Hepatocyte (in vitro differentiated cells): ENCODE measurements around the gene LRBA. TPM values are rescaled to one million over a fixed set of nuclear protein-coding genes. Genes with fewer than 3 reads are reported as not detected.

Experiments
- DNase-seq: peaks from one replicate; pipeline ENCODE4 v3.0.0-alpha.2; 2016; ENCODE audit warnings: low spot score
- H2AFZ ChIP-seq: fragments of 200-600 bp; sonication (generic); 2 replicates; pipeline ENCODE4 v1.6.0; 2016; ENCODE audit warnings: antibody characterized with exemption, mild to moderate bottlenecking
- H3K27ac ChIP-seq: fragments of 200-600 bp; sonication (generic); 2 replicates; pipeline ENCODE4 v1.5.1; 2016; ENCODE audit warnings: mild to moderate bottlenecking
- H3K27me3 ChIP-seq: fragments of 200-600 bp; sonication (generic); 2 replicates; pipeline ENCODE4 v1.6.1; 2016
- H3K36me3 ChIP-seq: fragments of 200-600 bp; sonication (generic); replicated peaks from 2 replicates; pipeline ENCODE4 v1.5.1; 2016; ENCODE audit warnings: low read depth; ENCODE audit not compliant: insufficient read depth
- H3K4me1 ChIP-seq: fragments of 200-600 bp; sonication (generic); 2 replicates; pipeline ENCODE4 v1.5.1; 2016; ENCODE audit warnings: mild to moderate bottlenecking, moderate library complexity; ENCODE audit not compliant: insufficient read depth
- H3K4me2 ChIP-seq: fragments of 200-600 bp; sonication (generic); 2 replicates; pipeline ENCODE4 v1.6.0; 2016
- H3K4me3 ChIP-seq: fragments of 200-600 bp; sonication (generic); 2 replicates; pipeline ENCODE4 v1.5.1; 2016; ENCODE audit warnings: mild to moderate bottlenecking
- H3K79me2 ChIP-seq: fragments of 200-600 bp; sonication (generic); 2 replicates; pipeline ENCODE4 v1.6.0; 2017; ENCODE audit warnings: mild to moderate bottlenecking
- H3K9me2 ChIP-seq: fragments of 200-600 bp; sonication (generic); replicated peaks from 2 replicates; pipeline ENCODE4 v1.6.0; 2017; ENCODE audit warnings: mild to moderate bottlenecking; ENCODE audit not compliant: insufficient read depth
- H3K9me3 ChIP-seq: fragments of 200-600 bp; sonication (generic); 2 replicates; pipeline ENCODE4 v1.5.1; 2016; ENCODE audit warnings: low read depth, mild to moderate bottlenecking
- H4K20me1 ChIP-seq: fragments of 200-600 bp; sonication (generic); 2 replicates; pipeline ENCODE4 v1.6.0; 2016; ENCODE audit warnings: mild to moderate bottlenecking; ENCODE audit not compliant: insufficient read depth, poor library complexity, severe bottlenecking
- CTCF ChIP-seq: fragments of 200-600 bp; sonication (generic); IDR thresholded peaks from 2 replicates; pipeline ENCODE4 v1.5.1; 2016; ENCODE audit warnings: antibody characterized with exemption, mild to moderate bottlenecking; ENCODE audit not compliant: poor library complexity
- EZH2 ChIP-seq: fragments of 200-600 bp; sonication (generic); IDR thresholded peaks from 2 replicates; pipeline ENCODE4 v1.6.1; 2016; ENCODE audit warnings: antibody characterized with exemption, mild to moderate bottlenecking, borderline replicate concordance
- EZH2phosphoT487 ChIP-seq: fragments of 200-600 bp; sonication (generic); IDR thresholded peaks from one replicate; pipeline ENCODE4 v1.6.1; 2018; ENCODE audit warnings: antibody characterized with exemption, mild to moderate bottlenecking, low read depth, moderate library complexity; ENCODE audit not compliant: unreplicated experiment, severe bottlenecking
- WGBS: methylation state at CpG from one replicate; pipeline ENCODE4 v1.1.6; 2016; ENCODE audit warnings: low lambda C conversion rate; ENCODE audit errors: missing lambda C conversion rate; 5-methylcytosine and 5-hydroxymethylcytosine counted together
- polyA plus RNA-seq: library from polyadenylated mRNA; unstranded; fragments of >200 nt; fragmentation: Nextera tagmentation; extraction: Ambion mirVana; gene quantifications from 2 replicates; pipeline ENCODE4 v1.2.1, GENCODE V29; 2016
- total RNA-seq: library from RNA; depleted of rRNA; stranded (reverse); fragments of >200 nt; gene quantifications from 2 replicates; pipeline ENCODE4 v1.2.3, GENCODE V29; 2014

The LRBA gene
- total and polyA plus RNA-seq, 2 experiments from 2014 or later = 14.1 to 69.4 TPM

GRCh38 chr4:150582873-150583286, 432.2 kb downstream of the LRBA start:
- H3K4me2 ChIP-seq = peak overlapping the region; percentile 80
- no peaks in the 10 kb centered on the region for H3K9me2 ChIP-seq
- H3K79me2 ChIP-seq = peaks cover 8% of the 10 kb centered on the region
- H2AFZ ChIP-seq = peak overlapping the region; percentile 12
- H4K20me1 ChIP-seq = peaks cover 11% of the 10 kb centered on the region
- no peak overlapping the region for H3K27ac ChIP-seq
- peak; percentile 38 for DNase-seq
- H3K27me3 ChIP-seq = peaks cover 76% of the 10 kb centered on the region
- no peaks in the 10 kb centered on the region for H3K36me3 ChIP-seq
- WGBS = 18% methylated on average over 32 of the region's 32 CpGs
- H3K9me3 ChIP-seq = no peaks in the 10 kb centered on the region
- peaks cover 5% of the 10 kb centered on the region for H3K4me1 ChIP-seq
- peak overlapping the region; percentile 45 for H3K4me3 ChIP-seq
- no peak for TF ChIP-seq EZH2
- no peak for TF ChIP-seq EZH2phosphoT487
- TF ChIP-seq CTCF = no peak

DNA sequence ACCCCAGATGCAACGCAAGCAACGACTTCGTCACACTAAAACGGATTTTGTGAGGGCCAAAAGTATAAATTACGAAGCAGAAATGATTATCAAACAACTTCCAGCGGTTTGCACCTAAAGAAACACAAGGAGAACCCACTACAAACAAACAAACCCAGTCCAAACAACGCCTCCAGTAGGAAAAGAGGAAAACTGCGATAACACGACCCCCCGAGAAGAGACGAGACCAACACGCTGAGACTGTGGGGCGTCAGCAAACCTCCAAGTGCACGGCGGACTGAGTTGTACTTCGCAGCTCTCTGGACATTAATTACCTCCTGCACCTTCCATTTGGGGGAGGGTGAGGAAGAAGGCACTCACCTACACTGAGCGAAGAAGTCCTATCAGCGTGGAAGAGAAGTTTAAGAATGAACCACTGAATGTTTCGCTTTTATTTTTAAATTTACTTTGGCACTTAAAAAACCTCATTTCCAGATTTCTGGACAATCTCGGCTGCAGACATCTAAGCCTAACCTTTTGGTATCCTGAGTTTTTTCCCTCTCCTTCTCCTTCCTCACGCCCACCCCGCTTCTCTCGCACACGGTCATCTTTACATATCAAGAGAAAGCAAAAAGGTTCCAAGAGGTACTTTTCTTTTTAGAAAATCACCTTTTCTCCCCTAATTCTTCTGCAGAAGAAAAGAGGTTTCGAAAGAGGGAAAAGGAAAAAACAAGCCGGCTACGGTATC, 432.8 kb downstream of the LRBA start, which contains the start of gene MAB21L2:
MAB21L2 (plus strand) TSS at position 6 of the 727 bp plus-strand sequence. CDS start 879 bp downstream, outside the sequence.
- TF ChIP-seq EZH2 (no peak), EZH2phosphoT487 (no peak), CTCF (no peak)
- Histone ChIP-seq H3K9me2 (no peaks in the 10 kb centered on the region), H2AFZ (peak within 1 kb of the TSS; percentile 12), H3K27ac (no peak within 1 kb of the TSS), H3K4me1 (peaks cover 5% of the 10 kb centered on the region), H4K20me1 (peaks cover 11% of the 10 kb centered on the region), H3K27me3 (peaks cover 74% of the 10 kb centered on the region), H3K79me2 (peaks cover 8% of the 10 kb centered on the region), H3K4me3 (peak within 1 kb of the TSS; percentile 45), H3K9me3 (no peaks in the 10 kb centered on the region), H3K4me2 (peak within 1 kb of the TSS; percentile 80), H3K36me3 (no peaks in the 10 kb centered on the region)
- WGBS = 26% methylated on average over 27 of the region's 27 CpGs
- DNase-seq = peak; percentile 16

- WGBS = 21% methylated on average over 8 of the region's 13 CpGs
These were observed 433.4 kb downstream of the LRBA start for GRCh38 chr4:150581641-150582051.

More at GRCh38 chr4:150581641-150582051, 433.4 kb downstream of the LRBA start:
- Histone ChIP-seq H3K4me3 (peak overlapping the region; percentile 45), H3K9me3 (no peaks in the 10 kb centered on the region), H3K4me2 (peak overlapping the region; percentile 80), H4K20me1 (peaks cover 11% of the 10 kb centered on the region), H3K36me3 (no peaks in the 10 kb centered on the region), H3K27ac (no peak overlapping the region), H3K4me1 (peaks cover 5% of the 10 kb centered on the region), H3K27me3 (peaks cover 72% of the 10 kb centered on the region), H3K79me2 (peaks cover 6% of the 10 kb centered on the region), H3K9me2 (no peaks in the 10 kb centered on the region), H2AFZ (no peak overlapping the region)
- DNase-seq = peak; percentile 63
- TF ChIP-seq CTCF (no peak), EZH2 (no peak), EZH2phosphoT487 (no peak)
